Measurements from ENCODE around the gene SFI1.
"Not testable (repeated sequence)": the region's sequence is repeated elsewhere in the genome, so short reads cannot be mapped to it uniquely, and the experiment has no call there.

DNA sequence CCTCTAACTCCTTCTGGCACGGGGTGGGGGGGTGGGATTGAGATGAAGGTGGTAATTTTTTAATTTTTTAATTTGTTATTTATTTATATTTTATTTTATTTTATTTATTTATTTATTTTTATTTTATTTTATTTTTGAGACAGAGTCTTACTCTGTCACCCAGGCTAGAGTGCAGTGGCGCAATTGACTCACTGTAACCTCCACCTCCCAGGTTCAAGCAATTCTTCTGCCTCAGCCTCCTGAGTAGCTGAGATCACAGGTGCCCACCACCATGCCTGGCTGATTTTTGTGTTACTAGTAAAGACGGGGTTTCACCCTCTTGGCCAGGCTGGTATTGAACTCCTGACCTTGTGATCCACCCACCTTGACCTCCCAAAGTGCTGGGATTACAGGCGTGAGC lies 43.8 kb downstream of the SFI1 start:
- TF ChIP-seq, protein P1, sequence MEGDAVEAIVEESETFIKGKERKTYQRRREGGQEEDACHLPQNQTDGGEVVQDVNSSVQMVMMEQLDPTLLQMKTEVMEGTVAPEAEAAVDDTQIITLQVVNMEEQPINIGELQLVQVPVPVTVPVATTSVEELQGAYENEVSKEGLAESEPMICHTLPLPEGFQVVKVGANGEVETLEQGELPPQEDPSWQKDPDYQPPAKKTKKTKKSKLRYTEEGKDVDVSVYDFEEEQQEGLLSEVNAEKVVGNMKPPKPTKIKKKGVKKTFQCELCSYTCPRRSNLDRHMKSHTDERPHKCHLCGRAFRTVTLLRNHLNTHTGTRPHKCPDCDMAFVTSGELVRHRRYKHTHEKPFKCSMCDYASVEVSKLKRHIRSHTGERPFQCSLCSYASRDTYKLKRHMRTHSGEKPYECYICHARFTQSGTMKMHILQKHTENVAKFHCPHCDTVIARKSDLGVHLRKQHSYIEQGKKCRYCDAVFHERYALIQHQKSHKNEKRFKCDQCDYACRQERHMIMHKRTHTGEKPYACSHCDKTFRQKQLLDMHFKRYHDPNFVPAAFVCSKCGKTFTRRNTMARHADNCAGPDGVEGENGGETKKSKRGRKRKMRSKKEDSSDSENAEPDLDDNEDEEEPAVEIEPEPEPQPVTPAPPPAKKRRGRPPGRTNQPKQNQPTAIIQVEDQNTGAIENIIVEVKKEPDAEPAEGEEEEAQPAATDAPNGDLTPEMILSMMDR (IDR thresholded peaks at IDR 0.05): not testable (repeated sequence)
- not testable (repeated sequence) for TF ChIP-seq POLR2AphosphoS5 (IDR thresholded peaks at IDR 0.05)

Measured in transverse colon (tissue), 4 donors.